Neural cell (in vitro differentiated cells): ENCODE results near the gene ZNF532. TPM values are rescaled to one million over a fixed set of nuclear protein-coding genes. Genes with fewer than 3 reads are reported as not detected.

ENCODE experiments used
- H2AFZ ChIP-seq: fragments of 200-600, 300-800 bp; sonication (generic), shearing (Covaris generic); 2 replicates; pipeline ENCODE4 v1.6.0; 2014; ENCODE audit warnings: low read depth, mild to moderate bottlenecking, antibody characterized with exemption, low read length, moderate library complexity
- H3F3A ChIP-seq: fragments of 200-600 bp; shearing (Covaris generic); 2 replicates; pipeline ENCODE4 v1.6.1; 2016; ENCODE audit warnings: mild to moderate bottlenecking, moderate library complexity, mixed read lengths, antibody characterized with exemption, low read length; ENCODE audit not compliant: insufficient read depth, poor library complexity, severe bottlenecking
- H3K27ac ChIP-seq: fragments of 200-600, 300-800 bp; sonication (generic), shearing (Covaris generic); 2 replicates; pipeline ENCODE4 v1.5.1; 2014; ENCODE audit warnings: mild to moderate bottlenecking, low read length, moderate library complexity
- H3K27me3 ChIP-seq: fragments of 300-800, 200-600 bp; sonication (generic), shearing (Covaris generic); 2 replicates; pipeline ENCODE4 v1.6.0; 2014; ENCODE audit warnings: mild to moderate bottlenecking, low read depth, low read length, moderate library complexity; ENCODE audit not compliant: insufficient read depth
- H3K36me3 ChIP-seq: fragments of 300-800, 200-600 bp; sonication (generic), shearing (Covaris generic); 2 replicates; pipeline ENCODE4 v1.5.1; 2014; ENCODE audit warnings: mild to moderate bottlenecking, antibody characterized with exemption, low read length, moderate library complexity; ENCODE audit not compliant: insufficient read depth
- H3K4me2 ChIP-seq: fragments of 300-800, 200-600 bp; sonication (generic), shearing (Covaris generic); 2 replicates; pipeline ENCODE4 v1.6.0; 2014; ENCODE audit warnings: mild to moderate bottlenecking, low read length
- H3K4me3 ChIP-seq: fragments of 300-800, 200-600 bp; sonication (generic), shearing (Covaris generic); 2 replicates; pipeline ENCODE4 v1.5.1; 2014; ENCODE audit warnings: mild to moderate bottlenecking, low read length, moderate library complexity
- H3K79me2 ChIP-seq: fragments of 200-600 bp; shearing (Covaris generic); replicated peaks from 2 replicates; pipeline ENCODE4 v1.6.0; 2014; ENCODE audit warnings: mild to moderate bottlenecking, low read length, moderate library complexity; ENCODE audit not compliant: insufficient read depth
- H3K9ac ChIP-seq: fragments of 300-800, 200-600 bp; sonication (generic), shearing (Covaris generic); 2 replicates; pipeline ENCODE4 v1.6.1; 2016; ENCODE audit warnings: mild to moderate bottlenecking, low read length, mixed read lengths
- H3K9me2 ChIP-seq: fragments of 200-600 bp; shearing (Covaris generic); 2 replicates; pipeline ENCODE4 v1.6.1; 2016; ENCODE audit warnings: mild to moderate bottlenecking, low read length, mixed read lengths; ENCODE audit not compliant: insufficient read depth
- H3K9me3 ChIP-seq: fragments of 200-600, 300-800 bp; sonication (generic), shearing (Covaris generic); 2 replicates; pipeline ENCODE4 v1.6.1; 2016; ENCODE audit warnings: mild to moderate bottlenecking, mixed run types, low read length, moderate library complexity, mixed read lengths
- H4K20me1 ChIP-seq: fragments of 200-600 bp; shearing (Covaris generic); 2 replicates; pipeline ENCODE4 v1.6.1; 2016; ENCODE audit warnings: mild to moderate bottlenecking, mixed run types; ENCODE audit not compliant: insufficient read depth
- EP300 ChIP-seq: fragments of 450-650 bp; conservative IDR thresholded peaks from 2 replicates; pipeline ENCODE4 v1.6.1; 2014; ENCODE audit warnings: antibody characterized with exemption, mild to moderate bottlenecking, moderate library complexity; ENCODE audit not compliant: poor library complexity, severe bottlenecking
- EZH2 ChIP-seq: fragments of 200-600, 300-800 bp; shearing (Covaris generic), sonication (generic); IDR thresholded peaks from 2 replicates; pipeline ENCODE4 v1.6.1; 2014; ENCODE audit warnings: antibody characterized with exemption, low read length, borderline replicate concordance, mild to moderate bottlenecking; ENCODE audit not compliant: insufficient read depth, poor library complexity, severe bottlenecking
- MXI1 ChIP-seq: fragments of 450-650 bp; conservative IDR thresholded peaks from 2 replicates; pipeline ENCODE4 v1.6.1; 2014; ENCODE audit warnings: antibody characterized with exemption, mild to moderate bottlenecking; ENCODE audit not compliant: poor library complexity, severe bottlenecking
- POLR2AphosphoS5 ChIP-seq: IDR thresholded peaks from 2 replicates; pipeline ENCODE4 v1.6.1; 2012
- RAD21 ChIP-seq: fragments of 450-650 bp; conservative IDR thresholded peaks from 2 replicates; pipeline ENCODE4 v1.6.1; 2014; ENCODE audit warnings: antibody characterized with exemption, mild to moderate bottlenecking, moderate library complexity
- SMC3 ChIP-seq: fragments of 450-650 bp; conservative IDR thresholded peaks from 2 replicates; pipeline ENCODE4 v1.6.1; 2014; ENCODE audit warnings: antibody characterized with exemption, mild to moderate bottlenecking, moderate library complexity; ENCODE audit not compliant: poor library complexity
- TAF1 ChIP-seq: IDR thresholded peaks from 2 replicates; pipeline ENCODE4 v1.6.1; 2012; ENCODE audit warnings: low read depth
- polyA plus RNA-seq: library from polyadenylated mRNA; depleted of rRNA; stranded (reverse); fragments of >200 nt; gene quantifications from 2 replicates; pipeline ENCODE4 v1.2.3, GENCODE V29; 2014
- TF ChIP-seq, protein P1 (sequence below): IDR thresholded peaks from 2 replicates; pipeline ENCODE4 v1.6.1; 2012; ENCODE audit warnings: borderline replicate concordance
- TF ChIP-seq, protein P2 (sequence below): fragments of 450-650 bp; IDR thresholded peaks from 2 replicates; pipeline ENCODE4 v1.5.1; 2014; ENCODE audit warnings: antibody characterized with exemption, mild to moderate bottlenecking, moderate library complexity; ENCODE audit not compliant: poor library complexity, severe bottlenecking

ZNF532 gene
- polyA plus RNA-seq, 1 donor from 2014 or later: 119 TPM

DNA sequence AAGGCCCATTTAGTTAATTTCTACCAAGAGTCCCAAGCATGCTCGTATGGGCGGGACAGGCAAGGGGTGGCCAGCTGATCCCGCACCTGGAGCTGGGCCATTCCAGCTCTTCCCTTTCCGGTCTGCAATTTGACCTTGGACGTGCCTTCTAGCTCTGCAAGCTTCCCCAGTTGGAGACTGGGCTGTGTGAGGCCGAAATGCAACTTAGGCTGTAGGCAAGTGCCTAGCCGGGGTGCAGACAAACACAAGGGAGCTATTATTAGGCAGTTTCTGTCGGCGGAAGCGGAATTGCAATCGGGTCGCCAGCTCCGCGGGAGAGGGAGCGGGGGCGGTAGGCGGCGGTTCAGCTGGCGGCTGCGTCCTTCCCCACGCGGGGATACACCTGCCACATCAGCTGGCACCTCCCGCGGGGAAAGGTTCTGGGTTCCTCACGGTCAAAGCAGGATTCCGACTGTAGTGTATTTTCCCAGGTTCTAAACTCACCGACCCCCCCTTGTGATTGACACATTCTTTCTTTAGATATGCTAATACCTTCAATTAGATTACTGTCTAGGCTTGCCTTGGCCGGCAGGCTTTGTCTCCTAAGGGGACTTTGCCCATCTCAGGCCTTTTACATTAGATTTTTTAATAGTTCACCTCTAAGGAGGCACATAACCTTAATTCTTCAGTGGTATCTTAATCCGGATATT, 17.1 kb upstream of the ZNF532 start:
- Histone ChIP-seq H4K20me1 (no peaks in the 10 kb centered on the region), H3K27me3 (no peaks in the 10 kb centered on the region), H3K27ac (no peak overlapping the region), H2AFZ (peak overlapping the region; percentile 15), H3K9me2 (no peaks in the 10 kb centered on the region), H3F3A (no peaks in the 10 kb centered on the region), H3K4me2 (no peak overlapping the region), H3K36me3 (no peaks in the 10 kb centered on the region), H3K4me3 (peak overlapping the region; percentile 23), H3K9ac (no peak overlapping the region), H3K79me2 (no peaks in the 10 kb centered on the region), H3K9me3 (no peaks in the 10 kb centered on the region)
- TF ChIP-seq, protein P1, sequence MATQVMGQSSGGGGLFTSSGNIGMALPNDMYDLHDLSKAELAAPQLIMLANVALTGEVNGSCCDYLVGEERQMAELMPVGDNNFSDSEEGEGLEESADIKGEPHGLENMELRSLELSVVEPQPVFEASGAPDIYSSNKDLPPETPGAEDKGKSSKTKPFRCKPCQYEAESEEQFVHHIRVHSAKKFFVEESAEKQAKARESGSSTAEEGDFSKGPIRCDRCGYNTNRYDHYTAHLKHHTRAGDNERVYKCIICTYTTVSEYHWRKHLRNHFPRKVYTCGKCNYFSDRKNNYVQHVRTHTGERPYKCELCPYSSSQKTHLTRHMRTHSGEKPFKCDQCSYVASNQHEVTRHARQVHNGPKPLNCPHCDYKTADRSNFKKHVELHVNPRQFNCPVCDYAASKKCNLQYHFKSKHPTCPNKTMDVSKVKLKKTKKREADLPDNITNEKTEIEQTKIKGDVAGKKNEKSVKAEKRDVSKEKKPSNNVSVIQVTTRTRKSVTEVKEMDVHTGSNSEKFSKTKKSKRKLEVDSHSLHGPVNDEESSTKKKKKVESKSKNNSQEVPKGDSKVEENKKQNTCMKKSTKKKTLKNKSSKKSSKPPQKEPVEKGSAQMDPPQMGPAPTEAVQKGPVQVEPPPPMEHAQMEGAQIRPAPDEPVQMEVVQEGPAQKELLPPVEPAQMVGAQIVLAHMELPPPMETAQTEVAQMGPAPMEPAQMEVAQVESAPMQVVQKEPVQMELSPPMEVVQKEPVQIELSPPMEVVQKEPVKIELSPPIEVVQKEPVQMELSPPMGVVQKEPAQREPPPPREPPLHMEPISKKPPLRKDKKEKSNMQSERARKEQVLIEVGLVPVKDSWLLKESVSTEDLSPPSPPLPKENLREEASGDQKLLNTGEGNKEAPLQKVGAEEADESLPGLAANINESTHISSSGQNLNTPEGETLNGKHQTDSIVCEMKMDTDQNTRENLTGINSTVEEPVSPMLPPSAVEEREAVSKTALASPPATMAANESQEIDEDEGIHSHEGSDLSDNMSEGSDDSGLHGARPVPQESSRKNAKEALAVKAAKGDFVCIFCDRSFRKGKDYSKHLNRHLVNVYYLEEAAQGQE: no peak
- no peak for TF ChIP-seq MXI1
- TF ChIP-seq POLR2AphosphoS5: peak; percentile 5
- no peak for TF ChIP-seq SMC3
- TF ChIP-seq EP300: no peak
- TF ChIP-seq EZH2: no peak
- TF ChIP-seq, protein P2, sequence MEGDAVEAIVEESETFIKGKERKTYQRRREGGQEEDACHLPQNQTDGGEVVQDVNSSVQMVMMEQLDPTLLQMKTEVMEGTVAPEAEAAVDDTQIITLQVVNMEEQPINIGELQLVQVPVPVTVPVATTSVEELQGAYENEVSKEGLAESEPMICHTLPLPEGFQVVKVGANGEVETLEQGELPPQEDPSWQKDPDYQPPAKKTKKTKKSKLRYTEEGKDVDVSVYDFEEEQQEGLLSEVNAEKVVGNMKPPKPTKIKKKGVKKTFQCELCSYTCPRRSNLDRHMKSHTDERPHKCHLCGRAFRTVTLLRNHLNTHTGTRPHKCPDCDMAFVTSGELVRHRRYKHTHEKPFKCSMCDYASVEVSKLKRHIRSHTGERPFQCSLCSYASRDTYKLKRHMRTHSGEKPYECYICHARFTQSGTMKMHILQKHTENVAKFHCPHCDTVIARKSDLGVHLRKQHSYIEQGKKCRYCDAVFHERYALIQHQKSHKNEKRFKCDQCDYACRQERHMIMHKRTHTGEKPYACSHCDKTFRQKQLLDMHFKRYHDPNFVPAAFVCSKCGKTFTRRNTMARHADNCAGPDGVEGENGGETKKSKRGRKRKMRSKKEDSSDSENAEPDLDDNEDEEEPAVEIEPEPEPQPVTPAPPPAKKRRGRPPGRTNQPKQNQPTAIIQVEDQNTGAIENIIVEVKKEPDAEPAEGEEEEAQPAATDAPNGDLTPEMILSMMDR: no peak

DNA sequence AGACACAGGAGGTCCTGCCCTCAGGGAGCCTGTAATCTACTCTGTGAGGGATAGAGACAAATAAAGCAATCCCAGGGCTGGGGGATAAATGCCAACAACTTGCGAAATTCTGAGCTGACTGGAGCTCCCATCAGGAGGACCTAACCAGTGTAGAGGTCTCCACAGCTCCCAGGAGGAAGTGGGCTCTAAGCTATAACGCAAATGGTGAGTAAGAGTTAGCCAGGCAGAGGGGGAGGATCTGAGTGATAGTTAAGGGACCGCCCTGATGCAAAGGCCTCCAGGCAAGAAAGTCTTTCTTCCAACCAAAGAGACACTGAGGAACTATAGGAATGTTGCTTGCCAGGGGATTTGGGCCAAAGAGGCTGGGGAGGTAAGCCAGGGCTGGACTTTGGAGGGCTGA, 16.0 kb upstream of the ZNF532 start:
- TF ChIP-seq RAD21: no peak
- TF ChIP-seq, protein P1: no peak
- TF ChIP-seq TAF1: no peak
- TF ChIP-seq, protein P2: no peak
- no peak for TF ChIP-seq EP300
- TF ChIP-seq MXI1: no peak
- no peak for TF ChIP-seq POLR2AphosphoS5
- TF ChIP-seq SMC3: no peak
- no peak for TF ChIP-seq EZH2
- Histone ChIP-seq H4K20me1 (no peaks in the 10 kb centered on the region), H3F3A (no peaks in the 10 kb centered on the region), H3K9ac (no peak overlapping the region), H3K4me2 (no peak overlapping the region), H3K79me2 (no peaks in the 10 kb centered on the region), H3K4me3 (no peak overlapping the region), H3K27ac (no peak overlapping the region), H2AFZ (no peak overlapping the region), H3K9me3 (no peaks in the 10 kb centered on the region), H3K36me3 (no peaks in the 10 kb centered on the region), H3K27me3 (no peaks in the 10 kb centered on the region), H3K9me2 (no peaks in the 10 kb centered on the region)
